ENCODE data around the gene CALN1. TPM values are rescaled to one million over a fixed set of nuclear protein-coding genes. Genes with fewer than 3 reads are reported as not detected.

Gene CALN1
- polyA plus RNA-seq, 3 donors = under 0.01 TPM; not detected in 2

GRCh38 chr7:72176875-72177274 is 235.3 kb downstream of the CALN1 start:
- H3K79me2 ChIP-seq (ENCODE audit: insufficient read depth, low read length) = no peaks in the 10 kb centered on the region
- Mint-ChIP-seq H3K4me1 (no peaks in the 10 kb centered on the region), H3K9me3 (peaks cover 8 to 13% (median 11%) of the 10 kb centered on the region in 7 donors), H3K27me3 (ENCODE audit: low read depth in 3 of 3) (no peaks in the 10 kb centered on the region), H3K4me3 (no peak overlapping the region), H3K36me3 (no peaks in the 10 kb centered on the region), H3K27ac (no peak overlapping the region)
- intact Hi-C loops (cut with micrococcal nuclease) = no loop called here
- no peak overlapping the region for H3K27ac ChIP-seq (ENCODE audit: low read depth in 1 of 2, low read length in 2 of 2)
- H3K4me2 ChIP-seq (replicated peaks; ENCODE audit: extremely low read depth, low read length, poor library complexity, severe bottlenecking) = no peak overlapping the region
- no peak overlapping the region for H2AFZ ChIP-seq (ENCODE audit: insufficient read depth, low read depth, low read length, poor library complexity, severe bottlenecking)
- H3K9ac ChIP-seq (ENCODE audit: insufficient read depth, low read length, poor library complexity, severe bottlenecking) = no peak overlapping the region
- H3K4me1 ChIP-seq (ENCODE audit: control insufficient read depth in 1 of 2, insufficient read depth in 2 of 2, low read length in 2 of 2) = no peaks in the 10 kb centered on the region
- H4K20me1 ChIP-seq (ENCODE audit: insufficient read depth, low read length) = no peaks in the 10 kb centered on the region
- H3K27me3 ChIP-seq (ENCODE audit: control insufficient read depth in 2 of 2, insufficient read depth in 2 of 2, low read length in 2 of 2) = no peaks in the 10 kb centered on the region
- WGBS (ENCODE audit: insufficient coverage) = 100% methylated on average over 3 of the region's 5 CpGs
- H3K4me3 ChIP-seq (replicated peaks in 1 of 3; ENCODE audit: low read depth in 2 of 3, low read length in 3 of 3) = no peak overlapping the region
- TF ChIP-seq CTCF (IDR thresholded peaks at IDR 0.05) = no peak
- DNase-seq = no peak
- H3K9me3 ChIP-seq (replicated peaks in 1 of 2; ENCODE audit: control insufficient read depth in 1 of 2, insufficient read depth in 1 of 2, low read length in 2 of 2) = no peaks in the 10 kb centered on the region
- no peaks in the 10 kb centered on the region for H3K36me3 ChIP-seq (replicated peaks in 1 of 2; ENCODE audit: control insufficient read depth in 1 of 2, insufficient read depth in 2 of 2, low read length in 2 of 2)

DNA sequence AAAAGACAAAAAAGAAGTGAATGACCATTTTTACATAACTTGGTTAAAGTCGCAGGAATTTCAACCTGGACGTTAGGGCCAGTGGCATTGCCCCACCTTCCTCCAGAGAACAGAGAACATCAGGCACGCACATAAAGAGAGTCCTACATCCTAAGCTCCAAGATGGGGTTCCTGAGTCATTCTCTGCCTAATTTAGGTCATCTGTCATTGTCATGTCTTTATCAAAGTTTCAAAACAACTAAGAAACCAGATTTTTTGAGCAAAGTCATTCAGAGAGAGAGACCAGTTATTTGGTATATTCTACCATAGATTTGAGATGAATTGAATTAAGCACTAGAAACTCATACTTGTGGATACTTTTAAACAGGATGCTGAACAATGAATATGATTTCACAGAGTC is 241.7 kb downstream of the CALN1 start:
- Histone ChIP-seq H3K36me3 (replicated peaks in 1 of 2; ENCODE audit: control insufficient read depth in 1 of 2, insufficient read depth in 2 of 2, low read length in 2 of 2) (no peaks in the 10 kb centered on the region), H3K4me1 (ENCODE audit: control insufficient read depth in 1 of 2, insufficient read depth in 2 of 2, low read length in 2 of 2) (no peaks in the 10 kb centered on the region), H3K27me3 (ENCODE audit: control insufficient read depth in 2 of 2, insufficient read depth in 2 of 2, low read length in 2 of 2) (no peaks in the 10 kb centered on the region), H2AFZ (ENCODE audit: insufficient read depth, low read depth, low read length, poor library complexity, severe bottlenecking) (no peak overlapping the region), H3K27ac (ENCODE audit: low read depth in 1 of 2, low read length in 2 of 2) (no peak overlapping the region), H3K9ac (ENCODE audit: insufficient read depth, low read length, poor library complexity, severe bottlenecking) (no peak overlapping the region), H3K9me3 (replicated peaks in 1 of 2; ENCODE audit: control insufficient read depth in 1 of 2, insufficient read depth in 1 of 2, low read length in 2 of 2) (peaks cover 0 to under 1% of the 10 kb centered on the region in 2 donors), H3K4me2 (replicated peaks; ENCODE audit: extremely low read depth, low read length, poor library complexity, severe bottlenecking) (no peak overlapping the region), H3K79me2 (ENCODE audit: insufficient read depth, low read length) (no peaks in the 10 kb centered on the region), H4K20me1 (ENCODE audit: insufficient read depth, low read length) (no peaks in the 10 kb centered on the region), H3K4me3 (replicated peaks in 1 of 3; ENCODE audit: low read depth in 2 of 3, low read length in 3 of 3) (no peak overlapping the region)
- Mint-ChIP-seq H3K27me3 (ENCODE audit: low read depth in 3 of 3) (no peaks in the 10 kb centered on the region), H3K27ac (no peak overlapping the region), H3K9me3 (peaks cover 7 to 16% (median 9%) of the 10 kb centered on the region in 7 donors), H3K36me3 (no peaks in the 10 kb centered on the region), H3K4me3 (no peak overlapping the region), H3K4me1 (no peaks in the 10 kb centered on the region)
- whole genome bisulfite sequencing (ENCODE audit: insufficient coverage) = 91% methylated on average over 3 of the region's 3 CpGs
- no peak for DNase-seq
- TF ChIP-seq CTCF (IDR thresholded peaks at IDR 0.05) = no peak
- intact Hi-C loops (cut with micrococcal nuclease) = no loop called here

All from CD14-positive monocyte (primary cell).